ENCODE data around the gene BABAM2. TPM values are rescaled to one million over a fixed set of nuclear protein-coding genes. Genes with fewer than 3 reads are reported as not detected.

The BABAM2 gene
- total and polyA plus RNA-seq, 5 donors: 45.2 to 65.2 (median 64.0) TPM

DNA sequence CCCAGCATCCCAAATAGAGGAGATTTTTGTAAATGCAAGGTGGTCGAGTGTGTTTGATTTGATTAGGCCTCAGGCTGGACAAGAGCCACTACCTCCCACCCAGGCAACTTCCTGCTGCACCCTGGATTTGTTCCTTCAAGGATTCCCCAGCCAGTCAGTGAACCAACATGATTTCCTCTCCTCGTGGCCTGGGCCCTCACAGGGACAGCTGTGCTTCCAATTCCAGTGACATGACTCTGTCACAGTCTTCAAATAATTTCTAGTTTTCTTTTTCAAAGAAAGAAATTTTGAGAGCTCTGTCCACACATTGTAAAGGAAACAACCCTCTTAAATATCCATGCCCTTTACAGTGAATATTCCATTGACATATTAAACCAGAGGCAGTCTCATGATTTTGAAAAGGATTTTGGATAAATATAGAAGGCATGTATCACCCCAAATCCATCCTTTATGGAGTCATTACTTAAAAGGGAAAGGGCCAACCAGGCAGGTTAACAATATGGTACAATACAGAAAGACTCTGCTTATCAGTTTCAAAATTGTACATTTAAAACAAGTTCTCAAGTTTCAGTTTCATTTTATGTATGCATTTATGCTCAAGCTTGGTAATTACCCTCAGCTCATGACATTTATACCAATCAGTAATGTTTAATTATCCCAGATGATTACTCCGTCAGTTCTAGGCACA, 380.8 kb downstream of the BABAM2 start:
- WGBS: 62% methylated on average over 3 of the region's 3 CpGs
- no peak overlapping the region for H3K27ac ChIP-seq (ENCODE audit: low read length)

DNA sequence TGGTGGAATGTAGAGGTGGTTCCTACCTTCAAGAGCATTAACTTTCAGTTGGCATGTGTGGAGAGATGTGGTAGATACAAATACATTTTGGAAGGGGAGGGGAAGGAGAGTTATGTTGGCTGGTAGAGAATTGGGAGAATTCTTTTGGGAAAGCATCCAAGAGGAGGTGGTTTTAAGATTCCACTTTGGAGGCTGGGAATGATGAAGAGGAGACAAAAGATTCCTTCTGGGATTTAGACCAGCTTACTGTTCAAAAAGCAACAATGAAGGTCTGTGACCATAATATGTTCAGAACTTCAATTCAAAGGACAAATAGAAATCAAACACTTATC, 381.4 kb downstream of the BABAM2 start:
- ATAC-seq (no peak), DNase-seq (no peak)
- Histone ChIP-seq H3K4me1 (ENCODE audit: control insufficient read depth, insufficient read depth, low read length) (peaks cover 4% of the 10 kb centered on the region), H3K27me3 (ENCODE audit: control insufficient read depth, insufficient read depth) (no peaks in the 10 kb centered on the region), H3K4me3 (ENCODE audit: low read length) (no peak overlapping the region), H3K9me3 (ENCODE audit: control insufficient read depth, low read length) (no peaks in the 10 kb centered on the region), H3K27ac (ENCODE audit: low read length) (no peak overlapping the region)
- intact Hi-C loops (cut with DNase I): no loop called here

More for the DNA sequence above, 380.8 kb downstream of the BABAM2 start:
- Histone ChIP-seq H3K4me1 (ENCODE audit: control insufficient read depth, insufficient read depth, low read length) (peaks cover 4% of the 10 kb centered on the region), H3K4me3 (ENCODE audit: low read length) (no peak overlapping the region), H3K27me3 (ENCODE audit: control insufficient read depth, insufficient read depth) (no peaks in the 10 kb centered on the region), H3K9me3 (ENCODE audit: control insufficient read depth, low read length) (no peaks in the 10 kb centered on the region)
- DNase-seq (no peak), ATAC-seq (no peak)
- intact Hi-C loops (cut with DNase I): no loop called here

DNA sequence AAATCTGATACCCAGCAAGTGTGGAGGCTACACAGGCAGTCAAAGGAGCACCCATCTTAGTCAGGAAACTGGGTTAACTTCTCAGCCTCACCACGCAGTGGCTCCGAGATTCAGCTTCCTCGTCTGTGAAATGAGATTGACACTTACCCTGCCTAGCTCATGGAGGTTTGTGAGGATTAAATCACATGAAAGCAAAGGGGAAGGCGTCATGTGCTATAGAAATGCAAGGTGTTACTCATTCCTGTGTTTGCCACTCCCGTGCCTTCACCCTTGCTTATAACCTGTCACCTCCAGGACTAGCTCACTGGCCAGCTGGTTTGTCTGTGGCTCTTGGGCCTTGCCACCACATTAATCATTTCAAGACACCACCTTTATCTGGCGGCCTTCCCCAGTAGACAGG, 383.2 kb downstream of the BABAM2 start:
- H3K9me3 ChIP-seq (ENCODE audit: control insufficient read depth, low read length): no peaks in the 10 kb centered on the region
- WGBS: 97% methylated on average over 6 of the region's 6 CpGs
- DNase-seq: no peak
- no peaks in the 10 kb centered on the region for H3K27me3 ChIP-seq (ENCODE audit: control insufficient read depth, insufficient read depth)
- H3K4me1 ChIP-seq (ENCODE audit: control insufficient read depth, insufficient read depth, low read length): peaks cover 4% of the 10 kb centered on the region
- H3K4me3 ChIP-seq (ENCODE audit: low read length): no peak overlapping the region
- intact Hi-C loops (cut with DNase I): no loop called here
- H3K27ac ChIP-seq (ENCODE audit: low read length): no peak overlapping the region
- no peak for ATAC-seq

DNA sequence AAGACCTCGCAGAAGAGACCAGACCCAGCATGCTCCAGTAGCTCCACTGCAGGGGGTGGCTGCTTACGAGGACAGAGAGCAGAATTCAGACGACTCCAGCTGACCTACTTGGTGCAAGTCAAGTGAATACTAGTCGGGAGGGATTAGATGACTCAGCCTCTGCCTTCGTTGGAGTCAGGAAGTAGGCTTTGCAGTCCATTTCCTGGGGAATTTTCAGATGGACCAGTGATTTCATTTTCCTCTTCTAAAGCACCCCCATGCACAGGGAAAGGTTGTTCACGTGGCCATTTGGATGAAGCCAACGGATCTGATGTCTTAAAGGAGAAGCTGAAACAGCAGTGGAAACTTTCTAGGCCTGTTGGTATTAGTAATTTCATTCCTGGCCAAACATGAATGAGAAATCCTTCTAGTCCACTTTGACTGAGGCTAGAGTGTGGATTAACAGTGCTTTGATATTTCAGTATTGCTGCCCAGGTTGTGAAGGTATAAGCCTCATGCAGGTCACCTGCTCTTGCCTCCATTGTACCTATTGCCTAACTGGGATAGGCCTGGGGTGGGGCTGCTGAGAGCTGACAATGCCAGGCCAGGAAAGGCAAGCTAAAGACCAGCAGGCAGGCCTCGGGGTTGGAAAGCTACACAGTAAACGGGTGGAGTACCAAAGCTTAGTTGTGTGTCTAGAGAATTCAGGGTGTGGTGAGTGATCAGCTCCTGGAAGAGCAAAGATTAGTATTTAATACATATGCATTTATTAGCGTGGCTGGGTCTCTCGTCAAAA, 384.6 kb downstream of the BABAM2 start:
- intact Hi-C loops (cut with DNase I): no loop called here
- 55% methylated on average over 11 of the region's 11 CpGs for WGBS
- DNase-seq (peak in 1 of 3 donors; percentile 21), ATAC-seq (peak; percentile 47 to 90)
- H3K27me3 ChIP-seq (ENCODE audit: control insufficient read depth, insufficient read depth): no peaks in the 10 kb centered on the region
- H3K4me3 ChIP-seq (ENCODE audit: low read length): no peak overlapping the region
- no peak overlapping the region for H3K27ac ChIP-seq (ENCODE audit: low read length)
- H3K4me1 ChIP-seq (ENCODE audit: control insufficient read depth, insufficient read depth, low read length): peaks cover 2% of the 10 kb centered on the region
- no peaks in the 10 kb centered on the region for H3K9me3 ChIP-seq (ENCODE audit: control insufficient read depth, low read length)

DNA sequence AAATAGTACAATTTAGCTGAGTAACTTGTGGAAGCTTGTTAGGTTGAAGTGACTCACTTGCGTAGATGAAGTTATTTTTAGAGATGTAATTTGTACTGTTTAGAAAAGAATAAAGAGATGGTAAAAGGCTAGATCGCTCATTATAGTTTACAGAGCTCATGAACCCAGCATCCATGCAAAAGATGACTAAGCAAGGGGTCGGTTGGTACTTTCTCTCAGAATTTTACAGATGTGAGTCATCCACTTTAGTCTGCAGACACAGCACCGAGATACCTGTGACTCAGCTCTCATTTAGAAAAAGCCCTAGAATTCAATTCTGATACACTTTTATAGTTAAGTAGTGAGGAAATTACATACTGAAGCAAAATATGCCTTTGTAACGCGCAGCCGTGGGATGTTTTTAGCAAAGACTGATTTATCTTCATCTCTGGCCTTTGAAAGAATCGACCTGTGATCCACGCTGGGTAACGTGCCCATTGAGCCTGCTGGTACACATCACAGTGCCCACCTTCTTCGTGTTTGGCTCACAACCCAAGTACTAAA, 385.6 kb downstream of the BABAM2 start:
- ATAC-seq: peak in 1 of 2 donors; percentile 22
- Histone ChIP-seq H3K9me3 (ENCODE audit: control insufficient read depth, low read length) (no peaks in the 10 kb centered on the region), H3K4me1 (ENCODE audit: control insufficient read depth, insufficient read depth, low read length) (peaks cover 2% of the 10 kb centered on the region), H3K27ac (ENCODE audit: low read length) (no peak overlapping the region), H3K27me3 (ENCODE audit: control insufficient read depth, insufficient read depth) (no peaks in the 10 kb centered on the region), H3K4me3 (ENCODE audit: low read length) (no peak overlapping the region)
- 78% methylated on average over 11 of the region's 11 CpGs for WGBS
- DNase-seq: no peak
- intact Hi-C loops (cut with DNase I): no loop called here

DNA sequence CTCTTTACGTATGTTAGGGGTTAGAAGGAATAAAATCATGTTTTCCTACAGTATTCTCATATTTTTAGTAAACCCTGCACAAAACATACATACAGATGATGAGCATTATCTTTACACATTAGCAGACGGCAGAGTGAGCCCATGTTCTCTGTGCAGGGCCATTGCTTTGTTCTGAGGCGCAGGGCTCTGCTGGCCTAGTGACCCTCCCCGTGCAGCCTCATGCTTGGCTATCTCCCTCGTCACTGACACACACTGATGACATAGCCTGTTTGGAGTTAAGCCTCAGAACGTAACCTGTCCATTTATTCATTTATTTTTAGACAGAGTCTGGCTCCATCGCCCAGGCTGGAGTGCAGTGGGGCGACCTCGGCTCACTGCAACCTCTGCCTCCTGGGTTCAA, 386.3 kb downstream of the BABAM2 start:
- intact Hi-C loops (cut with DNase I): no loop called here
- H3K27ac ChIP-seq (ENCODE audit: low read length): no peak overlapping the region
- DNase-seq (peak in 1 of 3 donors; percentile 45), ATAC-seq (peak; percentile 53 to 55)
- H3K27me3 ChIP-seq (ENCODE audit: control insufficient read depth, insufficient read depth): no peaks in the 10 kb centered on the region
- WGBS: 80% methylated on average over 9 of the region's 9 CpGs
- H3K9me3 ChIP-seq (ENCODE audit: control insufficient read depth, low read length): no peaks in the 10 kb centered on the region
- H3K4me3 ChIP-seq (ENCODE audit: low read length): no peak overlapping the region
- H3K4me1 ChIP-seq (ENCODE audit: control insufficient read depth, insufficient read depth, low read length): peaks cover 2% of the 10 kb centered on the region

DNA sequence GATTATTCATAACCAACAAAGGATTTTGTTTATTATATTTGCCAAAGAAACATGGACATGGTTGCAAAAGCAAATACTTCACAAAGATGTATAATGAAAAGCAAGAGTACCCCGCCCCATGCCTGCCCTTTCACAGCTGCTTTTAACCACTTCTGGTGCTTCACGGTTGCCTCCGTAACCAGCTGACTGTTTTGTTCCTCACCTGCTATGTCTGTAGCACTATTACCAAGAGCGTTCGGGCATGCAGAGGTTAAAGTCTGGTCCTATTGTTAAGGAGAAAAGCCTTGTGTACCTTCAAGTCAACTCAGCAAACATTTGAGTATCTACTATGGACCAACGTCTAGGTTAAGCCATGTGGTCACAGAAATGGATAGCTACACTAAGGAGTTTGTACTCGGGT, 386.9 kb downstream of the BABAM2 start:
- Histone ChIP-seq H3K27me3 (ENCODE audit: control insufficient read depth, insufficient read depth) (no peaks in the 10 kb centered on the region), H3K27ac (ENCODE audit: low read length) (no peak overlapping the region), H3K4me3 (ENCODE audit: low read length) (no peak overlapping the region), H3K9me3 (ENCODE audit: control insufficient read depth, low read length) (no peaks in the 10 kb centered on the region), H3K4me1 (ENCODE audit: control insufficient read depth, insufficient read depth, low read length) (peaks cover 2% of the 10 kb centered on the region)
- intact Hi-C loops (cut with DNase I): no loop called here
- DNase-seq (no peak), ATAC-seq (no peak)
- 93% methylated on average over 7 of the region's 7 CpGs for WGBS

DNA sequence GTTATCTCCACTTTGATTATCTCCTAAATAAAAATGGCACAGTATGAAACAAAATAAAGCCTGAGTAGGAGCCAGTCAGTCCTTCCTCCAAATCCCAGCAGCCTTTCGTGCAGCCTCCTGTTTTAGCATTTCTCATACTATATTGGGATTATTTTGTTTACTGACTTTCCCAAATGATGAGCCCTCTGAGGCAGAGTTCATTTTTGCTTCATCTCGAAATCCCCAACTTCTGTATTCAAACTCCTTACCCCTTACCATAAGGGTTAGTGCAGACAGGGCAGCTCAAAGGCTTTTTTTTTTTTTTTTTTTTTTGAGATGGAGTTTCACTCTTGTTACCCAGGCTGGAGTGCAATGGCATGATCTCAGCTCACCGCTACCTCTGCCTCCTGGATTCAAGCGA, 388.8 kb downstream of the BABAM2 start:
- ATAC-seq (no peak), DNase-seq (no peak)
- no peak overlapping the region for H3K4me3 ChIP-seq (ENCODE audit: low read length)

DNA sequence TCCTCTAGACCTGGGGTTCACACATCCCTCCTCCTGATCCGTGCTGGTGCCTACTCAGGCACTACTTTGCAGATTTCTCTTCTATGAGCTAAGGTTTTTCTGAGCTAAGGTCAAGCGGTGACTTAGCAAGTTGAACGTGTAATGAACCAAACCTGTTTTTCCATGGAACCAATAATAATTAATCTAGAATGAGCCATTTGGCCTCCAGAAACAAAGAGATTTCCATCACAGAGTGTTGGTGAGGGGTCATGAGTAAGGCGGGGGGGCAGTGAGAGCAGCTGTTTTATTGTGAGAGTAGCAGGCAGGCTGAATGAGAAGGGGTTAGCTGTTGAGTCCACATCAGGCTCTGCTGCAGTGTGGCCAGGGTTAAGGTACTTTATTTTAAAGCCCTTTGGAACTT, 390.1 kb downstream of the BABAM2 start:
- ATAC-seq (no peak), DNase-seq (no peak)
- Histone ChIP-seq H3K4me1 (ENCODE audit: control insufficient read depth, insufficient read depth, low read length) (no peaks in the 10 kb centered on the region), H3K27ac (ENCODE audit: low read length) (no peak overlapping the region), H3K9me3 (ENCODE audit: control insufficient read depth, low read length) (no peaks in the 10 kb centered on the region), H3K27me3 (ENCODE audit: control insufficient read depth, insufficient read depth) (no peaks in the 10 kb centered on the region), H3K4me3 (ENCODE audit: low read length) (no peak overlapping the region)
- intact Hi-C loops (cut with DNase I): no loop called here
- 96% methylated on average over 4 of the region's 4 CpGs for WGBS

More for the DNA sequence above, 388.8 kb downstream of the BABAM2 start:
- peaks cover 2% of the 10 kb centered on the region for H3K4me1 ChIP-seq (ENCODE audit: control insufficient read depth, insufficient read depth, low read length)
- H3K9me3 ChIP-seq (ENCODE audit: control insufficient read depth, low read length): no peaks in the 10 kb centered on the region
- intact Hi-C loops (cut with DNase I): no loop called here
- no peak overlapping the region for H3K27ac ChIP-seq (ENCODE audit: low read length)
- WGBS: 90% methylated on average over 4 of the region's 4 CpGs
- no peaks in the 10 kb centered on the region for H3K27me3 ChIP-seq (ENCODE audit: control insufficient read depth, insufficient read depth)

DNA sequence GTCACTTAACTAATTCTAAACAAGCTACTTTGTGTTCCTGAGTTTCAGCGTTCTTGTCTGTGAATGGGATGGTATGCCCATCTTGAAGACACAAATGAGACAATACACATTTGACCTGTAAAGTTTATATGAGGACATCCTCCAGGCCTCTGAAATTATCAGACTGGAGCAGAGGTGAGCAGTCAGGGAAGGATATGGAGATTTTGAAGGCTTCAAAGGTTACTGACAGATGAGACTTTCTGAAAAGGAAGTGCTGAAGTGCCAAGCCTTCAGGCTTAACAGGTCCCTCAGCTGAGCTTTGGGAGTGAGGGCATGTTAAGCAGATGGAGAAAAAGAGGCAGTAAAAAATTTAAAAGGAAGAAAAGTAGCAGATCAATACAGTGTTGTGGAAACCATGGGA, 391.2 kb downstream of the BABAM2 start:
- DNase-seq (no peak), ATAC-seq (no peak)
- Histone ChIP-seq H3K4me3 (ENCODE audit: low read length) (no peak overlapping the region), H3K27ac (ENCODE audit: low read length) (no peak overlapping the region), H3K27me3 (ENCODE audit: control insufficient read depth, insufficient read depth) (no peaks in the 10 kb centered on the region), H3K4me1 (ENCODE audit: control insufficient read depth, insufficient read depth, low read length) (no peaks in the 10 kb centered on the region), H3K9me3 (ENCODE audit: control insufficient read depth, low read length) (no peaks in the 10 kb centered on the region)
- 97% methylated on average over 1 of the region's 1 CpG for WGBS
- intact Hi-C loops (cut with DNase I): no loop called here

DNA sequence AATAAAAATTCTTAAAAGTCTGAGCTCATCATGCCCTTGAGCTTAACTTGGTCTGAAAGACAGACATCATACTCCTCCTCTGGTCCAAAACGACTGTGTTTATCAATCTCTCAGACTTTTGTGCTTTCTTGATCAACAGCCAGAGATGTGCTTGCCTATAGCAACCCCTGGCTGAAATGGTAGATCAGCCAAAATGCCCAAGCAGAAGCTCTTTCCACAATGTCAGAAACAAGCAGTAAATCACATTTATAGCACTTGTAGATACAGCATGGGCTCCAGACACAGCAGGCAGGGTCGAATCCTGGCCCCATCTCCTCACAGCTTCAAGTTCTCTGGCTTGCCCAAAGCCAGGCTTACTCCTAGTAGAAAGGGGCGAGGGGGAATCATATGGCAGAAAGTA, 391.7 kb downstream of the BABAM2 start:
- DNase-seq (no peak), ATAC-seq (no peak)
- intact Hi-C loops (cut with DNase I): no loop called here
- Histone ChIP-seq H3K4me1 (ENCODE audit: control insufficient read depth, insufficient read depth, low read length) (no peaks in the 10 kb centered on the region), H3K9me3 (ENCODE audit: control insufficient read depth, low read length) (no peaks in the 10 kb centered on the region), H3K27me3 (ENCODE audit: control insufficient read depth, insufficient read depth) (no peaks in the 10 kb centered on the region), H3K27ac (ENCODE audit: low read length) (no peak overlapping the region), H3K4me3 (ENCODE audit: low read length) (no peak overlapping the region)
- WGBS: 90% methylated on average over 3 of the region's 3 CpGs

Measured in right cardiac atrium (tissue), 5 donors.